ENCODE measurements around the gene PARD6G.
"Not testable (repeated sequence)": the region's sequence is repeated elsewhere in the genome, so short reads cannot be mapped to it uniquely, and the experiment has no call there.

- TF ChIP-seq CTCF (IDR thresholded peaks at IDR 0.05; ENCODE audit: low read length); EZH2 (IDR thresholded peaks at IDR 0.05; ENCODE audit: borderline replicate concordance, low read length): not testable (repeated sequence)
These were observed 9.8 kb downstream of the PARD6G start for GRCh38 chr18:80237519-80237918.

Measured in OCI-LY1 (cell line).